WTC11 (cell line): ENCODE results near the gene APLF. TPM values are rescaled to one million over a fixed set of nuclear protein-coding genes. Genes with fewer than 3 reads are reported as not detected.

Experiments used
- ATAC-seq: fragments of 200-7000 bp; cut with Tn5 transposase; 2 replicates; pipeline ENCODE4 v1.10.0; 2021; ENCODE audit warnings: mild to moderate bottlenecking, moderate library complexity
- CTCF ChIA-PET: fragments of 300-600 bp; sonication (Branson Sonifier 250); formaldehyde crosslinking; loops from one replicate; lab custom pipeline; 2021; ENCODE audit warnings: antibody characterized with exemption; lab: Charles Lee
- POLR2A ChIA-PET: fragments of 350-600 bp; sonication (Branson Sonifier 250); formaldehyde crosslinking; loops from one replicate; lab custom pipeline; 2021; ENCODE audit warnings: antibody characterized with exemption; lab: Charles Lee
- DNase-seq: peaks from one replicate; pipeline ENCODE4 v3.0.0; 2021; ENCODE audit warnings: low spot score
- H3K27ac Mint-ChIP-seq: 2 replicates; pipeline ENCODE4 v1.8.0; 2021; ENCODE audit warnings: mixed read lengths
- H3K27me3 Mint-ChIP-seq: 2 replicates; pipeline ENCODE4 v1.8.0; 2021; ENCODE audit warnings: low read depth, mild to moderate bottlenecking, moderate library complexity, mixed read lengths
- H3K36me3 Mint-ChIP-seq: 2 replicates; pipeline ENCODE4 v1.8.0; 2021; ENCODE audit warnings: mixed read lengths
- H3K4me1 Mint-ChIP-seq: 2 replicates; pipeline ENCODE4 v1.8.0; 2022; ENCODE audit warnings: mixed read lengths
- H3K4me3 Mint-ChIP-seq: 2 replicates; pipeline ENCODE4 v1.8.0; 2021; ENCODE audit warnings: mild to moderate bottlenecking, moderate library complexity, mixed read lengths
- H3K9me3 Mint-ChIP-seq: 2 replicates; pipeline ENCODE4 v1.8.0; 2021; ENCODE audit warnings: mixed read lengths
- ATF1 ChIP-seq: sonication (generic); formaldehyde crosslinking; IDR thresholded peaks from 2 replicates; pipeline ENCODE4 v1.8.1; 2023; ENCODE audit warnings: mild to moderate bottlenecking, moderate library complexity, missing genetic modification reagents
- CREB1 ChIP-seq: sonication (generic); formaldehyde crosslinking; IDR thresholded peaks from 2 replicates; pipeline ENCODE4 v1.8.0; 2023; ENCODE audit warnings: mild to moderate bottlenecking, missing genetic modification reagents
- CREM ChIP-seq: sonication (generic); formaldehyde crosslinking; IDR thresholded peaks from 2 replicates; pipeline ENCODE4 v1.8.1; 2022; ENCODE audit warnings: mild to moderate bottlenecking, missing genetic modification reagents, moderate library complexity
- ETV6 ChIP-seq: sonication (generic); formaldehyde crosslinking; IDR thresholded peaks from 2 replicates; pipeline ENCODE4 v1.8.1; 2022; ENCODE audit warnings: mild to moderate bottlenecking, missing genetic modification reagents
- FOXK1 ChIP-seq: sonication (generic); formaldehyde crosslinking; IDR thresholded peaks from 2 replicates; pipeline ENCODE4 v1.8.0; 2022; ENCODE audit warnings: mild to moderate bottlenecking, moderate library complexity, missing genetic modification reagents
- GABPB1 ChIP-seq: sonication (generic); formaldehyde crosslinking; IDR thresholded peaks from 2 replicates; pipeline ENCODE4 v1.8.1; 2023; ENCODE audit warnings: mild to moderate bottlenecking, missing genetic modification reagents
- HMGA2 ChIP-seq: fragments of 250-450 bp; sonication (Bioruptor Pico); IDR thresholded peaks from 2 replicates; pipeline ENCODE4 v1.4.0; 2021; ENCODE audit warnings: mild to moderate bottlenecking, moderate library complexity
- JAZF1 ChIP-seq: fragments of 250-450 bp; sonication (Bioruptor Pico); IDR thresholded peaks from 2 replicates; pipeline ENCODE4 v1.9.0; 2021; ENCODE audit warnings: moderate library complexity, mild to moderate bottlenecking, inconsistent platforms
- MXD4 ChIP-seq: fragments of 250-450 bp; sonication (Bioruptor Pico); IDR thresholded peaks from 2 replicates; pipeline ENCODE4 v1.8.0; 2021; ENCODE audit warnings: mild to moderate bottlenecking, moderate library complexity, borderline replicate concordance
- NR1H2 ChIP-seq: sonication (generic); formaldehyde crosslinking; IDR thresholded peaks from 2 replicates; pipeline ENCODE4 v1.9.0; 2021; ENCODE audit warnings: mild to moderate bottlenecking, moderate library complexity, missing genetic modification reagents
- NR2C2 ChIP-seq: sonication (generic); formaldehyde crosslinking; IDR thresholded peaks from 2 replicates; pipeline ENCODE4 v1.8.0; 2022; ENCODE audit warnings: mild to moderate bottlenecking, missing genetic modification reagents
- OVOL2 ChIP-seq: fragments of 250-450 bp; sonication (Bioruptor Pico); IDR thresholded peaks from 2 replicates; pipeline ENCODE4 v1.9.0; 2021; ENCODE audit warnings: mild to moderate bottlenecking, borderline replicate concordance
- TCF7 ChIP-seq: sonication (generic); formaldehyde crosslinking; IDR thresholded peaks from 2 replicates; pipeline ENCODE4 v1.8.0; 2022; ENCODE audit warnings: mild to moderate bottlenecking, low read depth, missing genetic modification reagents, moderate library complexity
- TP53 ChIP-seq: sonication (generic); formaldehyde crosslinking; IDR thresholded peaks from 2 replicates; pipeline ENCODE4 v1.8.1; 2023; ENCODE audit warnings: mild to moderate bottlenecking, missing genetic modification reagents
- ZNF219 ChIP-seq: sonication (generic); formaldehyde crosslinking; IDR thresholded peaks from 2 replicates; pipeline ENCODE4 v1.8.0; 2023; ENCODE audit warnings: missing genetic modification reagents, mild to moderate bottlenecking, borderline replicate concordance
- ZNF263 ChIP-seq: sonication (generic); formaldehyde crosslinking; IDR thresholded peaks from 2 replicates; pipeline ENCODE4 v1.8.1; 2022; ENCODE audit warnings: low read depth, mild to moderate bottlenecking, moderate library complexity, missing genetic modification reagents
- total RNA-seq: library from RNA; stranded (reverse); gene quantifications from 3 replicates; pipeline ENCODE4 v1.2.3, GENCODE V29; 2021
- TF ChIP-seq, protein P1 (sequence below): sonication (generic); formaldehyde crosslinking; IDR thresholded peaks from 2 replicates; pipeline ENCODE4 v1.8.1; 2022; ENCODE audit warnings: mild to moderate bottlenecking, missing genetic modification reagents, moderate library complexity, borderline replicate concordance
- TF ChIP-seq, protein P2 (sequence below): sonication (generic); formaldehyde crosslinking; IDR thresholded peaks from 2 replicates; pipeline ENCODE4 v1.8.1; 2023; ENCODE audit warnings: mild to moderate bottlenecking, missing genetic modification reagents, borderline replicate concordance
- TF ChIP-seq, protein P3 (sequence below): fragments of 250-450 bp; sonication (Bioruptor Pico); IDR thresholded peaks from 2 replicates; pipeline ENCODE4 v1.9.0; 2021; ENCODE audit warnings: mild to moderate bottlenecking
- TF ChIP-seq, protein P4 (sequence below): sonication (generic); formaldehyde crosslinking; IDR thresholded peaks from 2 replicates; pipeline ENCODE4 v1.8.1; 2022; ENCODE audit warnings: mild to moderate bottlenecking, moderate library complexity, missing genetic modification reagents
- TF ChIP-seq, protein P5 (sequence below): sonication (generic); formaldehyde crosslinking; IDR thresholded peaks from 2 replicates; pipeline ENCODE4 v1.8.1; 2022; ENCODE audit warnings: low read depth, mild to moderate bottlenecking, moderate library complexity, missing genetic modification reagents, borderline replicate concordance
- TF ChIP-seq, protein P6 (sequence below): fragments of 250-450 bp; sonication (Bioruptor Pico); IDR thresholded peaks from 2 replicates; pipeline ENCODE4 v2.1.2; 2022; ENCODE audit warnings: mild to moderate bottlenecking, moderate library complexity
- TF ChIP-seq, protein P7 (sequence below): sonication (generic); formaldehyde crosslinking; IDR thresholded peaks from 2 replicates; pipeline ENCODE4 v1.8.0; 2022; ENCODE audit warnings: mild to moderate bottlenecking, missing genetic modification reagents

APLF gene
- total RNA-seq, 1 experiment from 2014 or later = 2.7 TPM

DNA sequence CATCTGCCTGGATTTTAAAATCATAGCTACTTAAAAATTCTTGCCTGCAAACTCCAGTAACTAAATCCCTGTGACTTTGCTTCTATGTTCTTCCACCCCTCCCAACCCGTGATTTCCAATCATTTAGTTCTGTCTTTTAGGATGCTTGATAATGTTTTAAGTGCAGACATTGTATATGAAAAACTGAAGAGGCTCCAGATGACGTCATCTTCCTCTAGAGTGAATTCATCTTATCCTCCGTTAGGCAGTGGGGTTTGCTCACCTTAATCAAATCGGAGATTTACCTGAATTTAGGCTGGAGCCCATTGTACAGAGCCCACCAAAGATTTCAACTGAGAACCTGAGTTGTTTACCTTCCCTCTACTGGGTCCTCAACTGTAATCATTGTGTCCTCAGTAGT lies 11.2 kb upstream of the APLF start:
- Mint-ChIP-seq H3K4me1 (no peaks in the 10 kb centered on the region), H3K36me3 (no peaks in the 10 kb centered on the region), H3K4me3 (no peak overlapping the region), H3K27me3 (no peaks in the 10 kb centered on the region), H3K9me3 (no peaks in the 10 kb centered on the region), H3K27ac (no peak overlapping the region)
- ChIA-PET CTCF (interaction anchor here (0.9 to 1.1 kb wide), 2 partner anchors 139 to 253 kb away, joined by 3 to 4 read pairs; no protein-coding TSS in a partner anchor), POLR2A (interaction anchor here (1.0 kb wide), 1 partner anchor 10 kb away, joined by 4 read pairs; the partner anchor contains the start of gene FBXO48)
- ATAC-seq (no peak), DNase-seq (no peak)
- no peak for TF ChIP-seq CREM
- TF ChIP-seq CREB1 = no peak
- TF ChIP-seq, protein P1, sequence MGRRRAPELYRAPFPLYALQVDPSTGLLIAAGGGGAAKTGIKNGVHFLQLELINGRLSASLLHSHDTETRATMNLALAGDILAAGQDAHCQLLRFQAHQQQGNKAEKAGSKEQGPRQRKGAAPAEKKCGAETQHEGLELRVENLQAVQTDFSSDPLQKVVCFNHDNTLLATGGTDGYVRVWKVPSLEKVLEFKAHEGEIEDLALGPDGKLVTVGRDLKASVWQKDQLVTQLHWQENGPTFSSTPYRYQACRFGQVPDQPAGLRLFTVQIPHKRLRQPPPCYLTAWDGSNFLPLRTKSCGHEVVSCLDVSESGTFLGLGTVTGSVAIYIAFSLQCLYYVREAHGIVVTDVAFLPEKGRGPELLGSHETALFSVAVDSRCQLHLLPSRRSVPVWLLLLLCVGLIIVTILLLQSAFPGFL (CRISPR knock-in tag) = no peak
- no peak for TF ChIP-seq TP53 (CRISPR knock-in tag)
- no peak for TF ChIP-seq GABPB1 (CRISPR knock-in tag)
- no peak for TF ChIP-seq OVOL2
- TF ChIP-seq, protein P2, sequence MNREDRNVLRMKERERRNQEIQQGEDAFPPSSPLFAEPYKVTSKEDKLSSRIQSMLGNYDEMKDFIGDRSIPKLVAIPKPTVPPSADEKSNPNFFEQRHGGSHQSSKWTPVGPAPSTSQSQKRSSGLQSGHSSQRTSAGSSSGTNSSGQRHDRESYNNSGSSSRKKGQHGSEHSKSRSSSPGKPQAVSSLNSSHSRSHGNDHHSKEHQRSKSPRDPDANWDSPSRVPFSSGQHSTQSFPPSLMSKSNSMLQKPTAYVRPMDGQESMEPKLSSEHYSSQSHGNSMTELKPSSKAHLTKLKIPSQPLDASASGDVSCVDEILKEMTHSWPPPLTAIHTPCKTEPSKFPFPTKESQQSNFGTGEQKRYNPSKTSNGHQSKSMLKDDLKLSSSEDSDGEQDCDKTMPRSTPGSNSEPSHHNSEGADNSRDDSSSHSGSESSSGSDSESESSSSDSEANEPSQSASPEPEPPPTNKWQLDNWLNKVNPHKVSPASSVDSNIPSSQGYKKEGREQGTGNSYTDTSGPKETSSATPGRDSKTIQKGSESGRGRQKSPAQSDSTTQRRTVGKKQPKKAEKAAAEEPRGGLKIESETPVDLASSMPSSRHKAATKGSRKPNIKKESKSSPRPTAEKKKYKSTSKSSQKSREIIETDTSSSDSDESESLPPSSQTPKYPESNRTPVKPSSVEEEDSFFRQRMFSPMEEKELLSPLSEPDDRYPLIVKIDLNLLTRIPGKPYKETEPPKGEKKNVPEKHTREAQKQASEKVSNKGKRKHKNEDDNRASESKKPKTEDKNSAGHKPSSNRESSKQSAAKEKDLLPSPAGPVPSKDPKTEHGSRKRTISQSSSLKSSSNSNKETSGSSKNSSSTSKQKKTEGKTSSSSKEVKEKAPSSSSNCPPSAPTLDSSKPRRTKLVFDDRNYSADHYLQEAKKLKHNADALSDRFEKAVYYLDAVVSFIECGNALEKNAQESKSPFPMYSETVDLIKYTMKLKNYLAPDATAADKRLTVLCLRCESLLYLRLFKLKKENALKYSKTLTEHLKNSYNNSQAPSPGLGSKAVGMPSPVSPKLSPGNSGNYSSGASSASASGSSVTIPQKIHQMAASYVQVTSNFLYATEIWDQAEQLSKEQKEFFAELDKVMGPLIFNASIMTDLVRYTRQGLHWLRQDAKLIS = no peak
- TF ChIP-seq TCF7 (CRISPR knock-in tag) = no peak

DNA sequence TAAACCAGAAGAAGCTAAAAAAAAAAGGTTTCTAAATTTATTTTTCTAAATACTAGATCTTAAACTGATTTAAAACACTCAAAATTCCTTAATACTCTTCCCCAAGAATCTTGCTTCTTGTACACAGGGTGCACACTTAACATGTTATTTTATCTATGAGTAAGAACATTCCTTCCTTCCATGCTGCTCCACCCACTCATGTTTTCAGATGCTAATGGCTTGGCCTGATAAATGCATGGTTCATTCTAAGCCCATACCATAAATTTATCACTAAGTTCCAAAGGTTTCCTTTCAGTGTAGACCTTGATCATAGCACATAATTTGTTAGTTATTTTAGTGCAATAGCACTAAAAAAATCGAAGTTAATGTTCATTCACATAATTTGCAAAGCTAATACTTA lies 8.4 kb upstream of the APLF start:
- H3K27me3 Mint-ChIP-seq = no peaks in the 10 kb centered on the region
- ATAC-seq (no peak), DNase-seq (no peak)
- no peak overlapping the region for H3K27ac Mint-ChIP-seq
- no peaks in the 10 kb centered on the region for H3K9me3 Mint-ChIP-seq
- H3K36me3 Mint-ChIP-seq = no peaks in the 10 kb centered on the region
- no peak overlapping the region for H3K4me3 Mint-ChIP-seq
- ChIA-PET POLR2A (no interaction called here), CTCF (no interaction called here)
- H3K4me1 Mint-ChIP-seq = no peaks in the 10 kb centered on the region
- no peak for TF ChIP-seq ATF1 (CRISPR knock-in tag)
- no peak for TF ChIP-seq ZNF219
- TF ChIP-seq JAZF1 = no peak
- TF ChIP-seq OVOL2 = no peak
- TF ChIP-seq NR2C2 (CRISPR knock-in tag) = no peak
- TF ChIP-seq, protein P3, sequence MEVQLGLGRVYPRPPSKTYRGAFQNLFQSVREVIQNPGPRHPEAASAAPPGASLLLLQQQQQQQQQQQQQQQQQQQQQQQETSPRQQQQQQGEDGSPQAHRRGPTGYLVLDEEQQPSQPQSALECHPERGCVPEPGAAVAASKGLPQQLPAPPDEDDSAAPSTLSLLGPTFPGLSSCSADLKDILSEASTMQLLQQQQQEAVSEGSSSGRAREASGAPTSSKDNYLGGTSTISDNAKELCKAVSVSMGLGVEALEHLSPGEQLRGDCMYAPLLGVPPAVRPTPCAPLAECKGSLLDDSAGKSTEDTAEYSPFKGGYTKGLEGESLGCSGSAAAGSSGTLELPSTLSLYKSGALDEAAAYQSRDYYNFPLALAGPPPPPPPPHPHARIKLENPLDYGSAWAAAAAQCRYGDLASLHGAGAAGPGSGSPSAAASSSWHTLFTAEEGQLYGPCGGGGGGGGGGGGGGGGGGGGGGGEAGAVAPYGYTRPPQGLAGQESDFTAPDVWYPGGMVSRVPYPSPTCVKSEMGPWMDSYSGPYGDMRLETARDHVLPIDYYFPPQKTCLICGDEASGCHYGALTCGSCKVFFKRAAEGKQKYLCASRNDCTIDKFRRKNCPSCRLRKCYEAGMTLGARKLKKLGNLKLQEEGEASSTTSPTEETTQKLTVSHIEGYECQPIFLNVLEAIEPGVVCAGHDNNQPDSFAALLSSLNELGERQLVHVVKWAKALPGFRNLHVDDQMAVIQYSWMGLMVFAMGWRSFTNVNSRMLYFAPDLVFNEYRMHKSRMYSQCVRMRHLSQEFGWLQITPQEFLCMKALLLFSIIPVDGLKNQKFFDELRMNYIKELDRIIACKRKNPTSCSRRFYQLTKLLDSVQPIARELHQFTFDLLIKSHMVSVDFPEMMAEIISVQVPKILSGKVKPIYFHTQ (CRISPR knock-in tag) = no peak
- TF ChIP-seq, protein P4, sequence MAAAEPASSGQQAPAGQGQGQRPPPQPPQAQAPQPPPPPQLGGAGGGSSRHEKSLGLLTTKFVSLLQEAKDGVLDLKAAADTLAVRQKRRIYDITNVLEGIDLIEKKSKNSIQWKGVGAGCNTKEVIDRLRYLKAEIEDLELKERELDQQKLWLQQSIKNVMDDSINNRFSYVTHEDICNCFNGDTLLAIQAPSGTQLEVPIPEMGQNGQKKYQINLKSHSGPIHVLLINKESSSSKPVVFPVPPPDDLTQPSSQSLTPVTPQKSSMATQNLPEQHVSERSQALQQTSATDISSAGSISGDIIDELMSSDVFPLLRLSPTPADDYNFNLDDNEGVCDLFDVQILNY = no peak
- TF ChIP-seq ZNF263 = no peak
- TF ChIP-seq, protein P5, sequence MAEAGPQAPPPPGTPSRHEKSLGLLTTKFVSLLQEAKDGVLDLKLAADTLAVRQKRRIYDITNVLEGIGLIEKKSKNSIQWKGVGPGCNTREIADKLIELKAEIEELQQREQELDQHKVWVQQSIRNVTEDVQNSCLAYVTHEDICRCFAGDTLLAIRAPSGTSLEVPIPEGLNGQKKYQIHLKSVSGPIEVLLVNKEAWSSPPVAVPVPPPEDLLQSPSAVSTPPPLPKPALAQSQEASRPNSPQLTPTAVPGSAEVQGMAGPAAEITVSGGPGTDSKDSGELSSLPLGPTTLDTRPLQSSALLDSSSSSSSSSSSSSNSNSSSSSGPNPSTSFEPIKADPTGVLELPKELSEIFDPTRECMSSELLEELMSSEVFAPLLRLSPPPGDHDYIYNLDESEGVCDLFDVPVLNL (CRISPR knock-in tag) = no peak
- TF ChIP-seq HMGA2 = no peak
- TF ChIP-seq ETV6 = no peak
- TF ChIP-seq, protein P6, sequence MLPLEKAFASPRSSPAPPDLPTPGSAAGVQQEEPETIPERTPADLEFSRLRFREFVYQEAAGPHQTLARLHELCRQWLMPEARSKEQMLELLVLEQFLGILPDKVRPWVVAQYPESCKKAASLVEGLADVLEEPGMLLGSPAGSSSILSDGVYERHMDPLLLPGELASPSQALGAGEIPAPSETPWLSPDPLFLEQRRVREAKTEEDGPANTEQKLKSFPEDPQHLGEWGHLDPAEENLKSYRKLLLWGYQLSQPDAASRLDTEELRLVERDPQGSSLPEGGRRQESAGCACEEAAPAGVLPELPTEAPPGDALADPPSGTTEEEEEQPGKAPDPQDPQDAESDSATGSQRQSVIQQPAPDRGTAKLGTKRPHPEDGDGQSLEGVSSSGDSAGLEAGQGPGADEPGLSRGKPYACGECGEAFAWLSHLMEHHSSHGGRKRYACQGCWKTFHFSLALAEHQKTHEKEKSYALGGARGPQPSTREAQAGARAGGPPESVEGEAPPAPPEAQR = no peak
- no peak for TF ChIP-seq MXD4 (CRISPR knock-in tag)
- TF ChIP-seq NR1H2 (CRISPR knock-in tag) = no peak
- no peak for TF ChIP-seq FOXK1 (CRISPR knock-in tag)
- TF ChIP-seq, protein P7, sequence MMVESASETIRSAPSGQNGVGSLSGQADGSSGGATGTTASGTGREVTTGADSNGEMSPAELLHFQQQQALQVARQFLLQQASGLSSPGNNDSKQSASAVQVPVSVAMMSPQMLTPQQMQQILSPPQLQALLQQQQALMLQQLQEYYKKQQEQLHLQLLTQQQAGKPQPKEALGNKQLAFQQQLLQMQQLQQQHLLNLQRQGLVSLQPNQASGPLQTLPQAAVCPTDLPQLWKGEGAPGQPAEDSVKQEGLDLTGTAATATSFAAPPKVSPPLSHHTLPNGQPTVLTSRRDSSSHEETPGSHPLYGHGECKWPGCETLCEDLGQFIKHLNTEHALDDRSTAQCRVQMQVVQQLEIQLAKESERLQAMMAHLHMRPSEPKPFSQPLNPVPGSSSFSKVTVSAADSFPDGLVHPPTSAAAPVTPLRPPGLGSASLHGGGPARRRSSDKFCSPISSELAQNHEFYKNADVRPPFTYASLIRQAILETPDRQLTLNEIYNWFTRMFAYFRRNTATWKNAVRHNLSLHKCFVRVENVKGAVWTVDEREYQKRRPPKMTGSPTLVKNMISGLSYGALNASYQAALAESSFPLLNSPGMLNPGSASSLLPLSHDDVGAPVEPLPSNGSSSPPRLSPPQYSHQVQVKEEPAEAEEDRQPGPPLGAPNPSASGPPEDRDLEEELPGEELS = no peak
- TF ChIP-seq CREM = no peak
